ENCODE results near the gene TM9SF4.
"Not testable (repeated sequence)": the region's sequence is repeated elsewhere in the genome, so short reads cannot be mapped to it uniquely, and the experiment has no call there.

Gene TM9SF4

DNA sequence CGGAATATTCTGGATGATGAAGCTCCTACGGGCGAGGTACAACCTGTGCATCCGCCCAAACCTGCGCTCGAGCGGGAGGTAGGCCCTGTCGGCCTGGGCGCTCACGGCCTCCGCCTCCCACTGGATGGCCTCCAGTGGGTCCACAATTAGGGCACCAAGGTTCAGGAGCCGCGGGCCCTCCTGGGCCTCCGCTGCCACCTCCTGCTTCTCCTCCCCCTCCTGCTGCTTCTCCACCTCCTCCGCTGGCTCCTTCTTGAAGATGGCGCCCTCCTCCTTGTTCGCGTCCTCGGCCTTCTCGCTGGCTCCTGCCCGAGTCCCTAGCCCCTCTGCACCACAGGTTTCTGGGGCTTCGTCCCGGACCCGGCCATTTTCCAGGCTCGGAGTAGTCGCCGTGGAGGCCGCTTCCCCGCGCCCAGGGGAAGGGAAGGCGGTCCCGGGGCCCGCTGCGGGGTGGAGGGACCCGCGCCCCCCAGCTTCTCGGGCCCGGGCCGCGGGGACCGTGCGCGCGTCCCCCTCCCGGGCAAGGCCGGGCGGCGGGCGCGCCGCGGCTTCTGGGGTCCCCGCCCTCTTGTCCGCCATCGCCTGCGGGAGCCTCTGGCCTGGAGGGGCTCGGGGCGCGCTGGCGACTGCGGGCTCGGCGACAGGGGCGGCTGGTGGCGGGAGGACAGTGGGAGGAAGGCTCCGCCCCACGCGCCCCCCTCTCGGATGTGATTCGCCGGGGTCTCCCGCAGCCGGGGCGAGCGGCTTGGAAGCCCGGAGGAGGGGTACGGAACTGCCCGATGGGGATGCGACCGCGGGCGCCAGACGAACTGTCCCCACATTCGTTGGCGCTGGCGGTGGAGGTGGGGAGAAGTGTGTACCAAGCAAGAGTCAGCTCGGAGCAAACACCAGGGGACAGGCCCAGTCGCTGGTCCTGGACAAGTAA, 80.4 kb downstream of the TM9SF4 start:
- DNase-seq (ENCODE audit: low spot score): no peak

DNA sequence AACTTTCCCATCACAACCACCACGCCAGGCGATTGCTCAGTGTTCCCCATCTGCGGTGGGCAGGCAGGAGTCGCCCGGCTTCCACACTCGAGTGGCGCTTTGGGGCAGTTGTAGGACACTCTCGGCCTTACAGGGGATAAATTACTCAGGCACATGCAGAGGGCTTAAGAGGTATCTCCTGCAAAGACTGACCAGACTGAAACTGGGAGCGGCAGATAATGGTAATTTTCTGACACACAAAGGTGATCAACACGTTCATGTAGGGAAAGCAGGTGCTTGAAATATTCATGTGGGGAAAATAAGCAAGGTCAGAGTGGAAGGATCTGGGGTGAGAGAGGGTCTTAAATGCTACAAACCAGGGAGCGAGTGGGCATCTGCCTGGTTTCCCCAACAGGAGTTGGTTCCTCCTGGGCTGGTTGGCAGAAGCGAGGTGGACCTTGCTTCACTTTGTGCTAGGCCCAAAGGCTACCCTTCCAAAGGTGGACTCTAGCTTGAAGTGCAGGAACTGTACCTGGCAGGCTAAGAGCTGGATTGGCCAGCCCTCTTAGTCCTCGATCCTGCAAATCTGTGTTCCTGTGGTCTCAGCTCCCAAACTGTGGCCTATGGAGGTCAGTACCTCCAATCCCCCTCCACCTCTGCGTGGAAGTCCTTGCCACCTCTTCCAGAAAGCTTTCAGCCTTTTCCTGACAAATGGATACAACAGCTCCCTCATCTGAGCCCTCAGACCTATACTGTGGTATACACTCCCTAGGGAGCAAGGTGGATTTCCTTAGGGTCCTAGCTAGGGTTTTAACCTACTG, 81.3 kb downstream of the TM9SF4 start:
- DNase-seq (ENCODE audit: low spot score): no peak

DNA sequence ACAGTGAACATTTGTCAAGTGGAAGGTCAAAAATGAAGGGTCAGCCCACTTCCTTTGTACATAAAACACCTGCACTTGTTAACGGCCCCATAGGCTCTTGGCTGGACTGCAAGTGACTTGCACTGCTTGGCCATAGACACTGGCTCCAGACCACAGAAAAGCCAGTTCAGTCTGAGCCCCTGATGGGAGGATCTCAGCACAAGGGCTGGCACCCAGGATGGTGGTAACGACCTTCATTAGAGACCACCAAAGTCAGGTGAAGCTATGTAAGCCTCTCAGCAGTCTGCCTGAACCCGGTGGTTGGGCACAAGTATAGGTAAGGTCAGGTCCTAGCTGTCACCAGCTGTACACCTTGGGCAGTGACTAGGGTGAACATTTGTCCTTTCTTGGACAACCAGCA, 81.9 kb downstream of the TM9SF4 start:
- DNase-seq (ENCODE audit: low spot score): no peak

DNA sequence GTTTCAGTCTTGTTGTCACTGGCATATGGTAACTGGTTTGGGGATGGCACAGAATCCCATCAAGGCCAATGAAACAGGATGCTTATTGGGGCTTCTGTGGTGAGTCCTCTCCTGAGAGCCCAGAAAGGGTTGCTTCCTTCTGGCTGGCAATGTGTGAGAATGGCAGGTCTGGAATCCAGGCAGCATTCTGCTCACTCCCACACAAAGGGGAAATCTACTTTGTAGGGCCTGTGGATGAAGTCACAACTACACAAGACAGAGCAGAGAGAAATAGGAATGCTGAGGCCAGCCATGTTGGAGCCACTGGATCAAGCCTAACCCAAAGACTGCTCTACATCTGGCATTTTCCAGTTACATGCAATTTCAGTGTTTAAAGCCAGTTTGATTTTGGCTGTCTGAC, 82.4 kb downstream of the TM9SF4 start:
- no peak for DNase-seq (ENCODE audit: low spot score)

- no peak for DNase-seq (ENCODE audit: low spot score)
Measured at GRCh38 chr20:32192698-32193097, 83.2 kb downstream of the TM9SF4 start.

DNA sequence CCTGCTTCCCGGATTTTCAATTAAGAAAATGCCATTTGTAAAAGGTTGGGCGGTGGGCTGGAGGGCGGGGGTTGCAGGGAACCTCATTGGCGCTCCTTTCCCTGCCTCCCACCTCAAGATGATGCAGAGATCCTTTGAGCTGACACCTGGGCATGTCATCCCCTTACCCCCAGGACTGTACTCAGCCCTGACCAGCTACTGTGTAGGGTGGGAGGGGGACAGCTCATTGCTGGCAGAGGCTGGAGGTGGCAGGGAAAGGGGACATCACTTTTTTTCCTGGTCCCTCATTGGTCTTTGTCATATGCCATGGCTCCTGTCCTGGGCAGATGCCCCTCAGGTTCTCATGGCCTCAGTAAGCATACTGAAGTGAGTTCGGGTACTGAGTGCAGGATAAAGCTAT, 83.8 kb downstream of the TM9SF4 start:
- not testable (repeated sequence) for DNase-seq (ENCODE audit: low spot score)

DNA sequence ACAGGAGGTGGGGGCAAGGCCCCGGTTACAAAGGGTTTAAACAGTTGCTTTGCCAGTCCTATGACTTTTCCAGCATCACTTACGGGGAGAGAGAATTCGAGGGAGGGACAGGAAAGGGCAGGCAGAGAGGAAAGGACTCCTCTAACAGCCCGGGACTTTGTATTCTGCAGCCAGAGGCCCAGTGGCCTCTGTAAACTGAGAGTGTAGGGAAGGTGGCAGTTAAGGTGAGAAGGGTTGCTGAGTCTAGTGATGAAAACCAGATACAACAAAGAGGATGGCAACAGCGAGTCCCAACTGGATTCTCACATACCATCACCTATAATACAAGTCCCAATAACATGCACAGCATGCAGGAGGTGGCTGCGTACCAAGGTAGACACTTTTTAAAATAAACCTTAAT, 84.5 kb downstream of the TM9SF4 start:
- no peak for DNase-seq (ENCODE audit: low spot score)

- no peak for DNase-seq (ENCODE audit: low spot score)
Measured at GRCh38 chr20:32195581-32195980, 86.1 kb downstream of the TM9SF4 start.

- not testable (repeated sequence) for DNase-seq (ENCODE audit: low spot score)
Measured at GRCh38 chr20:32196613-32197012, 87.1 kb downstream of the TM9SF4 start.

DNA sequence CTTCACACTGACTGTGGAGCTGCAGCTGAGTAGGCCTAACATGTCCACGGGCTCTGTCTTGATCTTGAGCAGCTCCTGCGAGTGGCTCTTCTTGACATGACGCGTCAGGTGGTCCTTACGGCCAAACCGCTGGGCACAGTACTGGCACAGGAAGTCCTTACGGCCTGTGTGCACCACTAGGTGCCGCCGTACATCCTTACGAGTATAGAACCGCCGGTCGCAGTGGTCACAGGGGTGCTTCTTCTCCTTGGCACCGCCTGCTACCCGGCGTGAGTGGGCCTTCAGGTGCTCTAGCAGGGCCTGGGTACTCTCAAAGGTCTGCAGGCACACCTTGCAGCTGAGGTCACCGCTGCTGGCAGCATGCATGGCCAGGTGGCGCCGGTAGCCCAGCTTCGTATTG, 87.6 kb downstream of the TM9SF4 start:
- DNase-seq (ENCODE audit: low spot score): not testable (repeated sequence)

GRCh38 chr20:32199006-32199405, 89.5 kb downstream of the TM9SF4 start:
- DNase-seq (ENCODE audit: low spot score): no peak

- no peak for DNase-seq (ENCODE audit: low spot score)
Measured at GRCh38 chr20:32201296-32201976, 91.9 kb downstream of the TM9SF4 start.

- DNase-seq (ENCODE audit: low spot score): no peak
Measured at GRCh38 chr20:32201977-32202363, 92.5 kb downstream of the TM9SF4 start.

GRCh38 chr20:32203356-32204204, 94.1 kb downstream of the TM9SF4 start:
- DNase-seq (ENCODE audit: low spot score): no peak

GRCh38 chr20:32204205-32205109, 94.9 kb downstream of the TM9SF4 start:
- DNase-seq (ENCODE audit: low spot score): no peak

DNA sequence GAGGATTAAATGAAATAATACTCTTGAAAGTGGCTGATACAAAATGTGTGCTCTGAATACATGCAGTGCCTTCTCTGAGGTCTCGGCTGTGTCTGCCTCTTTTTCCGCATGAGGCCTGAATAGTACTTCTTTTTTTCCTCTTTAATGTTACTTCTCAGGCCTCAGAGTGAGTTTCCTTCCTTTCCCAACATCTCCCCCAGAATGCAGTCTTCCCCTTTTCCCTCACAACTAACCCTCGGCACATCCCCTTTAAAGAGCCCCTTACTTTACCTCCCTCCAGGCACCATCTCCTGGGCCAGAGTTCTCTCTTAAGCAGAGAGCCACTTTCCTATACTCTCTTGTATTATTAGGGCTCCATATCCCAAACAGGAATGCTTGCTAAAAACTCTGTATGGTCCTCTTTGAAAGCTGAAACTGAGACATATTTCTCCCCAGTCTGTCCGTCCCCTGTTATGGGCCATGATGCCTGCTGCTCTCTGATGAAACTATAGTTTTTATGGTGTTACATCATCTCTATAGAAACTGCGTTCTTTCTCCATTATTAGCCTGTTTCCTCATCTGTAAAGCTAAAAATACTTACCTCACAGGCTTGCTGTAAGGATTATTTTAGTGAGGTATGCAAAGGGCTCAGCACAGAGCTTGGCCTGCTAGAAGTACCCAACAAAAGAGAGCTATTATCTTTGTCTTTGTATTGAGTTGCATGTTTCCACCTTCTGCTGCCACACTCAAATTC, 95.8 kb downstream of the TM9SF4 start:
- DNase-seq (ENCODE audit: low spot score): peak; percentile 50

- no peak for DNase-seq (ENCODE audit: low spot score)
Measured at GRCh38 chr20:32205843-32206759, 96.6 kb downstream of the TM9SF4 start.

- DNase-seq (ENCODE audit: low spot score): peak; percentile 39
Measured at GRCh38 chr20:32206760-32207625, 97.5 kb downstream of the TM9SF4 start.
